OCI-LY7 (cell line): ENCODE measurements around the gene LRBA.

ENCODE experiments used
- CTCF ChIP-seq: fragments of 200-600 bp; sonication (generic); conservative IDR thresholded peaks from 2 replicates; pipeline ENCODE4 v1.5.1; 2014; ENCODE audit warnings: mild to moderate bottlenecking, antibody characterized with exemption, low read length, moderate library complexity, mixed read lengths
- EZH2phosphoT487 ChIP-seq: fragments of 200-600 bp; sonication (generic); IDR thresholded peaks from 2 replicates; pipeline ENCODE4 v1.6.1; 2018; ENCODE audit warnings: low read depth, borderline replicate concordance, mild to moderate bottlenecking, mixed run types, antibody characterized with exemption, low read length, moderate library complexity, mixed read lengths

GRCh38 chr4:150391052-150391451, 624.0 kb downstream of the LRBA start:
- TF ChIP-seq CTCF (no peak), EZH2phosphoT487 (no peak)
